ENCODE results near the gene SPIN1.

SPIN1 gene

DNA sequence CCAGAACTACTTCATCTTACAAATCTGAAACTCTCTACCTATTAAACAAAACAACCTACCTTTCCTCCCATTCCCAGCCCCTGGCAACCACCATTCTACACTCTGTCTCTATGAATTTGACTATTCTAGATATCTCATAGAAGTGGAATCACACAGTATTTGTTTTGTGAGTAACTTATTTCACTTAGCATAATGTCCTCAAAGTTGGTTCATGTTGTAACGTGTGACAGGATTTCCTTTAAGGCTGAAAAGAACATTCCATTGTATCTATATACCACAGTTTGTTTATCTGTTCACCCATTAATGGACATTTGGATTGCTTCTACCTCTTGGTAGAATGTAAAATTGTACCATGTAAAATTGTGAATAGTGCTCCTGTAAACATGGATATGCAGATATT, 76.6 kb downstream of the SPIN1 start:
- TF ChIP-seq, protein P1, sequence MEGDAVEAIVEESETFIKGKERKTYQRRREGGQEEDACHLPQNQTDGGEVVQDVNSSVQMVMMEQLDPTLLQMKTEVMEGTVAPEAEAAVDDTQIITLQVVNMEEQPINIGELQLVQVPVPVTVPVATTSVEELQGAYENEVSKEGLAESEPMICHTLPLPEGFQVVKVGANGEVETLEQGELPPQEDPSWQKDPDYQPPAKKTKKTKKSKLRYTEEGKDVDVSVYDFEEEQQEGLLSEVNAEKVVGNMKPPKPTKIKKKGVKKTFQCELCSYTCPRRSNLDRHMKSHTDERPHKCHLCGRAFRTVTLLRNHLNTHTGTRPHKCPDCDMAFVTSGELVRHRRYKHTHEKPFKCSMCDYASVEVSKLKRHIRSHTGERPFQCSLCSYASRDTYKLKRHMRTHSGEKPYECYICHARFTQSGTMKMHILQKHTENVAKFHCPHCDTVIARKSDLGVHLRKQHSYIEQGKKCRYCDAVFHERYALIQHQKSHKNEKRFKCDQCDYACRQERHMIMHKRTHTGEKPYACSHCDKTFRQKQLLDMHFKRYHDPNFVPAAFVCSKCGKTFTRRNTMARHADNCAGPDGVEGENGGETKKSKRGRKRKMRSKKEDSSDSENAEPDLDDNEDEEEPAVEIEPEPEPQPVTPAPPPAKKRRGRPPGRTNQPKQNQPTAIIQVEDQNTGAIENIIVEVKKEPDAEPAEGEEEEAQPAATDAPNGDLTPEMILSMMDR (conservative IDR thresholded peaks at IDR 0.05; ENCODE audit: low read depth, low read length), result no peak
- H3K4me1 ChIP-seq (ENCODE audit: low read depth, poor library complexity, severe bottlenecking), result no peaks in the 10 kb centered on the region
- no peak overlapping the region for H3K9ac ChIP-seq
- no peak overlapping the region for H3K4me3 ChIP-seq (IDR thresholded peaks at IDR 0.05; ENCODE audit: insufficient read depth, low read depth, low read length)
- H2AFZ ChIP-seq (ENCODE audit: low read depth), result no peak overlapping the region
- H4K20me1 ChIP-seq (ENCODE audit: insufficient read depth), result no peaks in the 10 kb centered on the region
- no peaks in the 10 kb centered on the region for H3K79me2 ChIP-seq (ENCODE audit: insufficient read depth, low read depth)
- H3K36me3 ChIP-seq (ENCODE audit: insufficient read depth), result no peaks in the 10 kb centered on the region
- no peak overlapping the region for H3K4me2 ChIP-seq
- no peak overlapping the region for H3K27ac ChIP-seq
- H3K27me3 ChIP-seq (ENCODE audit: insufficient read depth, low read depth), result no peaks in the 10 kb centered on the region

DNA sequence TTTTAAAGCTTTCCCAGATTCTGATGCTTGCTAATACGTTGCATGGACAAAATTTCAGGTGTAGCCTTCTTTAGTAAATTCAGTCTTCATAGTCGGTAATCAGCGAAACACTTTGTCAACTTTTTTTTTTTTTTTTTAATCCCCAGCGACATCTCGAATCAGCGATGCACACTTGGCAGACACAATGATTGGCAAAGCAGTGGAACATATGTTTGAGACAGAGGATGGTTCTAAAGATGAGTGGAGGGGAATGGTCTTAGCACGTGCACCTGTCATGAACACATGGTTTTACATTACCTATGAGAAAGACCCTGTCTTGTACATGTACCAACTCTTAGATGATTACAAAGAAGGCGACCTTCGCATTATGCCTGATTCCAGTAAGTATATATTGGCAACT, 80.0 kb downstream of the SPIN1 start:
- H3K27me3 ChIP-seq (ENCODE audit: insufficient read depth, low read depth), result no peaks in the 10 kb centered on the region
- H4K20me1 ChIP-seq (ENCODE audit: insufficient read depth), result no peaks in the 10 kb centered on the region

DNA sequence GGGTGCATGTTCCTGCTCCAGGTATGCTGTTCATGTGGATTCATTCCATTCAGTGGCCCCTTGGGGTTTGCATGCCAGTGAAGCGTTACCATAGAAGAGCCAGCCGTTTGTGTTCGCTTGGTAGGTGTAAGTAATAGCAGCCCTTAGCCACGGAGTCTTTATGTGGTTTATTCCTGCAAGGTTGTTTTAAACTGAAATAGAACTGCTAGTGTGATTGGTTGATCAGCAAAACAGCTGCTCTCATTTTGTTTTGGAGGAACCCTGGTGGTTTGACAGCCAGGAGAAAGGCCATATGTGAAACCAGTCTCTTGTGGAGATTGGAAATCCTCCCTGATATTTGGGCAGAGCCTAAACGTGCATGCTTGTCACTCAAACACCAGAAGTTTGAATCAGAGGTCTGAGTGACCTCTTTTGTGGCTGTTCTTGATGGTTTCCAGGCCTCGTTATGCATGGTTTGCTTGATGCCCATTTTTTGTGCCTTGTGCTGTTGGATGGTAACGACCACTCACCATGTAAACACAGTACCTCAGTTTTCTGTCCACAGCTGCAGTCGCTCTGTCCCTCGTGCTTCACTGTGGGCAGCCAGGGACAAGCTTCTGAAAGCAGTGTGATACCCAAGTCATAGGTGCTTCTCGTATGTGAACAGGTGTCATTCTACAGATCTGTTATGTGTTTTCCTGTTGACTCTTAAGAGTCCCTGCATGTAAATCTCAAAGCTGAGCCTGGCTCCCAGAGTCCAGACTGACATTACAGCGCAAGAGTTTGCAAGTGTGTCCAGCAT, 88.4 kb downstream of the SPIN1 start:
- H3K4me3 ChIP-seq (IDR thresholded peaks at IDR 0.05; ENCODE audit: insufficient read depth, low read depth, low read length), result no peak overlapping the region
- no peak overlapping the region for H3K9ac ChIP-seq
- H3K4me2 ChIP-seq, result no peak overlapping the region
- no peaks in the 10 kb centered on the region for H4K20me1 ChIP-seq (ENCODE audit: insufficient read depth)
- no peaks in the 10 kb centered on the region for H3K36me3 ChIP-seq (ENCODE audit: insufficient read depth)
- H3K79me2 ChIP-seq (ENCODE audit: insufficient read depth, low read depth), result no peaks in the 10 kb centered on the region
- H2AFZ ChIP-seq (ENCODE audit: low read depth), result no peak overlapping the region
- TF ChIP-seq, protein P1 (conservative IDR thresholded peaks at IDR 0.05; ENCODE audit: low read depth, low read length), result no peak
- no peaks in the 10 kb centered on the region for H3K27me3 ChIP-seq (ENCODE audit: insufficient read depth, low read depth)
- no peak overlapping the region for H3K27ac ChIP-seq
- no peaks in the 10 kb centered on the region for H3K4me1 ChIP-seq (ENCODE audit: low read depth, poor library complexity, severe bottlenecking)

More for the DNA sequence above, 80.0 kb downstream of the SPIN1 start:
- Histone ChIP-seq H3K4me2 (no peak overlapping the region), H3K36me3 (ENCODE audit: insufficient read depth) (no peaks in the 10 kb centered on the region), H3K4me3 (IDR thresholded peaks at IDR 0.05; ENCODE audit: insufficient read depth, low read depth, low read length) (no peak overlapping the region), H3K79me2 (ENCODE audit: insufficient read depth, low read depth) (no peaks in the 10 kb centered on the region), H3K9ac (no peak overlapping the region), H2AFZ (ENCODE audit: low read depth) (no peak overlapping the region), H3K4me1 (ENCODE audit: low read depth, poor library complexity, severe bottlenecking) (no peaks in the 10 kb centered on the region), H3K27ac (no peak overlapping the region)
- TF ChIP-seq, protein P1 (conservative IDR thresholded peaks at IDR 0.05; ENCODE audit: low read depth, low read length), result no peak

GRCh38 chr9:88477300-88477751, 89.1 kb downstream of the SPIN1 start:
- H3K4me2 ChIP-seq, result no peak overlapping the region

More at GRCh38 chr9:88477300-88477751, 89.1 kb downstream of the SPIN1 start:
- Histone ChIP-seq H3K36me3 (ENCODE audit: insufficient read depth) (no peaks in the 10 kb centered on the region), H3K27ac (no peak overlapping the region), H3K79me2 (ENCODE audit: insufficient read depth, low read depth) (no peaks in the 10 kb centered on the region), H2AFZ (ENCODE audit: low read depth) (no peak overlapping the region), H3K4me1 (ENCODE audit: low read depth, poor library complexity, severe bottlenecking) (no peaks in the 10 kb centered on the region), H3K4me3 (IDR thresholded peaks at IDR 0.05; ENCODE audit: insufficient read depth, low read depth, low read length) (no peak overlapping the region), H4K20me1 (ENCODE audit: insufficient read depth) (no peaks in the 10 kb centered on the region), H3K9ac (no peak overlapping the region), H3K27me3 (ENCODE audit: insufficient read depth, low read depth) (no peaks in the 10 kb centered on the region)
- TF ChIP-seq, protein P1 (conservative IDR thresholded peaks at IDR 0.05; ENCODE audit: low read depth, low read length), result no peak

Measured in KMS-11 (cell line).